Measurements from ENCODE around the gene CCDC134. TPM values are rescaled to one million over a fixed set of nuclear protein-coding genes. Genes with fewer than 3 reads are reported as not detected.

The CCDC134 gene
- 5.2 and 8.4 TPM in 2 replicates for total RNA-seq

DNA sequence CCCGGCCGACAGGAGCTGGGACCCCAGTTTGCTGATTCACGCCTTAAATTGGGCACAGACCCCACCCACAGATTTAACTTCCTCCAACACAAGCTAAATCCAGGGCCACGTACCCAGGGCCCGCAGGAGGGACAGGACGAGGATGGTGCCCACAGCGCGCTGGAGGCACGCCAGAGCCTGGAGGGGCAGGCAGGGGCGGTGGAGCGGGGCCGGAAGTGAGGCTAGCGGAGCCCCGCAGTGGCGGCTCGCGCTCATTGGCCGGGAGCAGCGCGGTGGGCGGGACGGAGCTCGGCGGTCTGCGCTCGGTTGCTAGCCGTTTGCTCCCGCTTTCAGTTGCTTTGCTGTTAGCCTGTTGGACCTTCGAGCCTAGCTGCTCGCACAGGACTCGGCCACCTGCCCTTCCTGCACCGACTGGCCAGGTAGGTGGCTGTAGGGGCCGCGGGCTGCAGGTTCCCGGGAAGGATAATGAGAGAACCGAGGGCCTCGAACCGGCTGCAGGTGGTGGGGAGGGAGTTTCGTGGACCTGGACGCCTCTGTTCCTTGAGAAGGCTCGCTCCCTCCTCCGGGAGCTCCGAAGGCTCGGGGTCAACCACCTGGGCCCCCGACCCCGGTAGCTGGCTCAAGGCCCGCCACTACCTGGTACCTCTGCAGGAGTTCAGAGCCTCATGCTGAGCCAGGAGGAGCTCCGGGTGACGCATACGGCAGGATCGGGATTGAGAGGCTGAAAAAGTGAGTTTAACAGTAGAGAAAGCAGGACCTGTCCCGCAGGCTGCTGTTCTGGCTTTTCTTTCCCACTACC, at the start of gene CCDC134:
Gene CCDC134, plus strand, starts transcription at position 332 of the 799 bp plus-strand sequence. CDS start 8,212 bp downstream, outside the sequence.

DNA sequence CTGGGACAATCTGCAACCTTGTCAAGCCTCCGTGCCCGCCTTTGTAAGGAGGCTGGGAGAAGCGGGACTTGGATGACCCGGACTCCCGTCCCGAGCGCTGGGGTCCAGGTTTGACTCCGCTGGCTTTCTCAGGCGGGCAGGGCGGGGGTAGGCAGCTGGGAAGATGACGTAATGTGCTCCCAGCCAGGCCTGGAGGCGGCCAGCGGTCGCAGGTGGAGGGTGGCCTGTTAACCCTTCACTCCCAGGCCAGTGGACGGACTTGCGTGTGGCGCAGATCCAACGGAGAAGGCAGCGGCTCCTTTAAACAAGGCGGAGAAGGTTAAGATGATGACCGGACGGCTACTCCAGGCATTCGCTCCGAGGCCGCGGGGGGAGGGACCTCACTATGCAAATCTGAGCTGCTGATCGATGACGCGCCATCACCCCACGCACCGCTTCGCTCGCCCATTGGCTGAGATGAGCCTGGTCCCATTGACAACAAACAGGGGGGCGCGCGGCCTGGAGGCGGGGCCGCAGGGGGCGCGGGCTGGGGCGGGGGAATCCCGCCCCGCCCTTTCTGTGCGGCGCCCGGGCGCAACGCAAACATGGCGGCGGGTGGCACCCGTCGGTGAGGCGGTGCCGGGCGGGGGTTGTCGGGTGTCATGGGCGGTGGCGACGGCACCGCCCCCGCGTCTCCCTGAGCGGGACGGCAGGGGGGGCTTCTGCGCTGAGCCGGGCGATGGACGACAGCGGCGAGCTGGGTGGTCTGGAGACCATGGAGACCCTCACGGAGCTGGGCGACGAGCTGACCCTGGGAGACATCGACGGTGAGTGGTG, 32.3 kb downstream of the CCDC134 start, which contains the start of gene SREBF2:
Gene SREBF2, plus strand, starts transcription at position 553 of the 816 bp plus-strand sequence. Its CDS starts 166 bp downstream, at position 719.

Other genes starting within 250 kb of the CCDC134 start
- gene CSDC2, start 239.7 kb upstream of the CCDC134 start, total RNA-seq = 0.15 TPM in 1 of 2 replicates, not detected in the other
- gene PMM1, start 210.8 kb upstream of the CCDC134 start, total RNA-seq = 4.0 and 6.5 TPM in 2 replicates
- gene DESI1, start 179.6 kb upstream of the CCDC134 start, total RNA-seq = 17.6 and 21.4 TPM in 2 replicates
- gene XRCC6, start 179.4 kb upstream of the CCDC134 start, total RNA-seq = 416 and 478 TPM in 2 replicates
- 84.8 and 96.7 TPM in 2 replicates for gene SNU13, start 111.8 kb upstream of the CCDC134 start, total RNA-seq
- gene MEI1, start 101.2 kb upstream of the CCDC134 start, total RNA-seq = 1.1 and 1.3 TPM in 2 replicates
- 39.5 and 40.0 TPM in 2 replicates for gene SREBF2, start 32.4 kb downstream of the CCDC134 start, total RNA-seq
- not detected in 2 replicates for gene SHISA8, start 114.4 kb downstream of the CCDC134 start, total RNA-seq
- gene TNFRSF13C, start 126.1 kb downstream of the CCDC134 start, total RNA-seq = 0.15 TPM in 1 of 2 replicates, not detected in the other
- gene CENPM, start 146.5 kb downstream of the CCDC134 start, total RNA-seq = 19.8 and 32.7 TPM in 2 replicates
- 0.15 TPM in 1 of 2 replicates, not detected in the other for gene SEPTIN3, start 168.8 kb downstream of the CCDC134 start, total RNA-seq
- gene WBP2NL, start 198.1 kb downstream of the CCDC134 start, total RNA-seq = under 0.01 and 0.15 TPM in 2 replicates

Data from epithelial cell of umbilical artery (primary cell).